Naive thymus-derived CD8-positive, alpha-beta T cell (primary cell): ENCODE results near the gene STK32B. TPM values are rescaled to one million over a fixed set of nuclear protein-coding genes. Genes with fewer than 3 reads are reported as not detected.
A peak's percentile ranks its signal among the peaks of the same experiment; 100 is the strongest.
"Not testable (repeated sequence)": the region's sequence is repeated elsewhere in the genome, so short reads cannot be mapped to it uniquely, and the experiment has no call there.

Experiments used
- ATAC-seq, 2 donors: fragments of 150-1000 bp; cut with Tn5 transposase in 1 of 2; sonication (Bioruptor Pico), chemical (Tn5 transposase) in 1 of 2; 1 replicate in 1 of 2; 2 replicates in 1 of 2; pipeline ENCODE4 v1.10.0; 2021; ENCODE audit warnings: mild to moderate bottlenecking in 2 of 2, moderate library complexity in 2 of 2
- POLR2A ChIA-PET: fragments of 350-600 bp; sonication (Branson Sonifier 250); formaldehyde crosslinking; loops from one replicate; lab custom pipeline; 2021; ENCODE audit warnings: antibody characterized with exemption; lab: Charles Lee
- DNase-seq, 10 donors: peaks; one replicate each; pipeline versions ENCODE4 v3.0.0 to v3.0.0-alpha.2; 2020 to 2022
- H3K27ac Mint-ChIP-seq, 10 donors: one replicate each; pipeline ENCODE4 v1.8.0; 2020 to 2022; ENCODE audit warnings: mild to moderate bottlenecking in 10 of 10, mixed read lengths in 10 of 10, moderate library complexity in 4 of 10, inconsistent platforms in 1 of 10
- H3K27me3 Mint-ChIP-seq, 5 donors: one replicate each; pipeline ENCODE4 v1.8.0; 2021 to 2022; ENCODE audit warnings: mixed read lengths in 5 of 5
- H3K36me3 Mint-ChIP-seq, 3 donors: one replicate each; pipeline ENCODE4 v1.8.0; 2020 to 2022; ENCODE audit warnings: mixed read lengths in 3 of 3, mild to moderate bottlenecking in 2 of 3, inconsistent platforms in 1 of 3
- H3K4me1 Mint-ChIP-seq, 4 donors: one replicate each; pipeline ENCODE4 v1.8.0; 2021 to 2022; ENCODE audit warnings: mixed read lengths in 4 of 4
- H3K4me3 Mint-ChIP-seq, 10 donors: one replicate each; pipeline ENCODE4 v1.8.0; 2020 to 2022; ENCODE audit warnings: mild to moderate bottlenecking in 10 of 10, mixed read lengths in 10 of 10, moderate library complexity in 6 of 10, inconsistent platforms in 1 of 10
- H3K9me3 Mint-ChIP-seq, 9 donors: one replicate each; pipeline ENCODE4 v1.8.0; 2020 to 2022; ENCODE audit warnings: mixed read lengths in 9 of 9, mild to moderate bottlenecking in 3 of 9, inconsistent platforms in 1 of 9, moderate library complexity in 1 of 9
- polyA plus RNA-seq, 3 donors: library from polyadenylated mRNA; unstranded; fragments of 300-500 nt; fragmentation: Illumina TruSeq; gene quantifications; one replicate each; pipeline ENCODE4 v1.2.3, GENCODE V29; 2021
- total RNA-seq, 8 experiments: library from RNA in 2 of 8; stranded (reverse) in 2 of 8; gene quantifications; one replicate each; pipeline ENCODE4 v1.2.3 and lab custom pipeline; 2021 to 2026

Gene STK32B
- not detected for total RNA-seq
- not detected for polyA plus RNA-seq
- total RNA-seq (lab: John Stamatoyannopoulos, UW) = 0 to 0.09 (median 0) reads per million in 6 experiments

GRCh38 chr4:5051278-5052203, at the start of gene STK32B:
STK32B (plus strand) TSS chr4:5051480.
- DNase-seq = no peak
- H3K27ac Mint-ChIP-seq = peak within 1 kb of the TSS in 1 of 10 donors; percentile 51
- POLR2A ChIA-PET = no interaction called here
- peaks cover 9 to 20% (median 16%) of the 10 kb centered on the region in 4 donors for H3K4me1 Mint-ChIP-seq
- H3K36me3 Mint-ChIP-seq = no peaks in the 10 kb centered on the region
- H3K27me3 Mint-ChIP-seq = peaks cover 25 to 64% (median 41%) of the 10 kb centered on the region in 5 donors
- ATAC-seq = peak; percentile 23 to 41
- peak within 1 kb of the TSS; percentile 69 to 88 (median 83) for H3K4me3 Mint-ChIP-seq
- H3K9me3 Mint-ChIP-seq = peaks cover 0 to 2% (median 0%) of the 10 kb centered on the region in 9 donors

GRCh38 chr4:5001641-5002040, 49.6 kb upstream of the STK32B start:
- POLR2A ChIA-PET, H3K9me3 Mint-ChIP-seq, ATAC-seq, H3K27ac Mint-ChIP-seq, H3K36me3 Mint-ChIP-seq, DNase-seq, H3K4me1 Mint-ChIP-seq, H3K4me3 Mint-ChIP-seq: not testable (repeated sequence)
- H3K27me3 Mint-ChIP-seq = peaks cover 18 to 29% (median 19%) of the 10 kb centered on the region in 5 donors

GRCh38 chr4:5003372-5003857, 47.9 kb upstream of the STK32B start:
- no peak overlapping the region for H3K4me3 Mint-ChIP-seq
- H3K27ac Mint-ChIP-seq = no peak overlapping the region
- ATAC-seq (no peak), DNase-seq (no peak)
- H3K4me1 Mint-ChIP-seq = no peaks in the 10 kb centered on the region
- POLR2A ChIA-PET = no interaction called here
- peaks cover 0 to 3% (median 0%) of the 10 kb centered on the region in 9 donors for H3K9me3 Mint-ChIP-seq
- no peaks in the 10 kb centered on the region for H3K36me3 Mint-ChIP-seq
- H3K27me3 Mint-ChIP-seq = peaks cover 18 to 29% (median 19%) of the 10 kb centered on the region in 5 donors

GRCh38 chr4:5003918-5004317, 47.4 kb upstream of the STK32B start:
- DNase-seq (no peak), ATAC-seq (no peak)
- Mint-ChIP-seq H3K27ac (no peak overlapping the region), H3K36me3 (no peaks in the 10 kb centered on the region), H3K4me3 (no peak overlapping the region), H3K27me3 (peaks cover 19 to 30% (median 19%) of the 10 kb centered on the region in 5 donors), H3K4me1 (no peaks in the 10 kb centered on the region), H3K9me3 (peaks cover 0 to 3% (median 0%) of the 10 kb centered on the region in 9 donors)
- POLR2A ChIA-PET = no interaction called here

GRCh38 chr4:5004496-5004895, 46.8 kb upstream of the STK32B start:
- no peak overlapping the region for H3K4me3 Mint-ChIP-seq
- H3K9me3 Mint-ChIP-seq = peaks cover 0 to 3% (median 0%) of the 10 kb centered on the region in 9 donors
- no peak for DNase-seq
- no peaks in the 10 kb centered on the region for H3K36me3 Mint-ChIP-seq
- peaks cover 19 to 33% (median 23%) of the 10 kb centered on the region in 5 donors for H3K27me3 Mint-ChIP-seq
- POLR2A ChIA-PET = no interaction called here
- ATAC-seq = no peak
- no peaks in the 10 kb centered on the region for H3K4me1 Mint-ChIP-seq
- no peak overlapping the region for H3K27ac Mint-ChIP-seq

- DNase-seq, POLR2A ChIA-PET, H3K4me1 Mint-ChIP-seq: not testable (repeated sequence)
Measured at GRCh38 chr4:5006932-5007331, 44.3 kb upstream of the STK32B start.

GRCh38 chr4:5009796-5010195, 41.5 kb upstream of the STK32B start:
- ATAC-seq (no peak), DNase-seq (no peak)
- H3K27me3 Mint-ChIP-seq = peaks cover 15 to 46% (median 26%) of the 10 kb centered on the region in 5 donors
- H3K27ac Mint-ChIP-seq = no peak overlapping the region
- no peaks in the 10 kb centered on the region for H3K4me1 Mint-ChIP-seq
- POLR2A ChIA-PET = no interaction called here
- no peak overlapping the region for H3K4me3 Mint-ChIP-seq
- H3K9me3 Mint-ChIP-seq = peaks cover 0 to 5% (median 0%) of the 10 kb centered on the region in 9 donors
- H3K36me3 Mint-ChIP-seq = no peaks in the 10 kb centered on the region

More at GRCh38 chr4:5006932-5007331, 44.3 kb upstream of the STK32B start:
- peaks cover 23 to 43% (median 24%) of the 10 kb centered on the region in 5 donors for H3K27me3 Mint-ChIP-seq
- ATAC-seq, H3K36me3 Mint-ChIP-seq, H3K27ac Mint-ChIP-seq, H3K4me3 Mint-ChIP-seq, H3K9me3 Mint-ChIP-seq: not testable (repeated sequence)

- Mint-ChIP-seq H3K4me3 (no peak overlapping the region), H3K4me1 (no peaks in the 10 kb centered on the region), H3K27me3 (peaks cover 16 to 57% (median 23%) of the 10 kb centered on the region in 5 donors), H3K27ac (no peak overlapping the region), H3K9me3 (peaks cover 0 to 2% (median 0%) of the 10 kb centered on the region in 9 donors), H3K36me3 (no peaks in the 10 kb centered on the region)
- POLR2A ChIA-PET = no interaction called here
- no peak for DNase-seq
- ATAC-seq = no peak
Measured at GRCh38 chr4:5010984-5011383, 40.3 kb upstream of the STK32B start.

- Mint-ChIP-seq H3K4me3 (no peak overlapping the region), H3K27me3 (peaks cover 24 to 71% (median 28%) of the 10 kb centered on the region in 5 donors), H3K4me1 (no peaks in the 10 kb centered on the region), H3K9me3 (peaks cover 0 to 6% (median 0%) of the 10 kb centered on the region in 9 donors), H3K27ac (no peak overlapping the region), H3K36me3 (no peaks in the 10 kb centered on the region)
- ATAC-seq = no peak
- POLR2A ChIA-PET = no interaction called here
- no peak for DNase-seq
Measured at GRCh38 chr4:5012244-5012898, 38.9 kb upstream of the STK32B start.

- H3K4me1 Mint-ChIP-seq = peaks cover 0 to 2% (median under 1%) of the 10 kb centered on the region in 4 donors
- ATAC-seq = no peak
- POLR2A ChIA-PET = no interaction called here
- H3K36me3 Mint-ChIP-seq = no peaks in the 10 kb centered on the region
- DNase-seq = no peak
- H3K27me3 Mint-ChIP-seq = peaks cover 26 to 76% (median 28%) of the 10 kb centered on the region in 5 donors
- no peak overlapping the region for H3K4me3 Mint-ChIP-seq
- no peak overlapping the region for H3K27ac Mint-ChIP-seq
- peaks cover 0 to 6% (median 0%) of the 10 kb centered on the region in 9 donors for H3K9me3 Mint-ChIP-seq
Measured at GRCh38 chr4:5012958-5013357, 38.3 kb upstream of the STK32B start.

- no peaks in the 10 kb centered on the region for H3K36me3 Mint-ChIP-seq
- ATAC-seq = no peak
- DNase-seq = no peak
- no peak overlapping the region for H3K27ac Mint-ChIP-seq
- H3K27me3 Mint-ChIP-seq = peaks cover 24 to 74% (median 28%) of the 10 kb centered on the region in 5 donors
- H3K4me1 Mint-ChIP-seq = peaks cover 0 to 14% (median 9%) of the 10 kb centered on the region in 4 donors
- no peak overlapping the region for H3K4me3 Mint-ChIP-seq
- H3K9me3 Mint-ChIP-seq = peaks cover 0 to 6% (median 0%) of the 10 kb centered on the region in 9 donors
- POLR2A ChIA-PET = no interaction called here
Measured at GRCh38 chr4:5014007-5014682, 37.1 kb upstream of the STK32B start.

GRCh38 chr4:5018096-5018495, 33.2 kb upstream of the STK32B start:
- Mint-ChIP-seq H3K9me3 (peaks cover 0 to 3% (median 0%) of the 10 kb centered on the region in 9 donors), H3K4me3 (peak overlapping the region in 2 of 10 donors; percentile 39 to 43), H3K36me3 (no peaks in the 10 kb centered on the region), H3K27me3 (peaks cover 14 to 48% (median 25%) of the 10 kb centered on the region in 5 donors), H3K27ac (no peak overlapping the region), H3K4me1 (peaks cover 3 to 17% (median 12%) of the 10 kb centered on the region in 4 donors)
- DNase-seq (no peak), ATAC-seq (no peak)
- POLR2A ChIA-PET = no interaction called here
